ENCODE measurements around the gene RASL10A. TPM values are rescaled to one million over a fixed set of nuclear protein-coding genes. Genes with fewer than 3 reads are reported as not detected.

The RASL10A gene
- total and polyA plus RNA-seq, 9 of the 15 experiments (the other 6 are each of a cell fraction or from before 2014, with no cell fraction given): 0.17 to 1.2 (median 0.45) TPM; not detected in 3

- TF ChIP-seq KDM5B (IDR thresholded peaks at IDR 0.05; ENCODE audit: insufficient replicate concordance, low read depth, low read length) (no peak), ZNF507 (tag; conservative IDR thresholded peaks at IDR 0.05) (no peak), FIP1L1 (IDR thresholded peaks at IDR 0.05; ENCODE audit: low read depth, low read length, poor library complexity, severe bottlenecking) (peak; percentile 63), MLLT1 (IDR thresholded peaks at IDR 0.05) (no peak), ZNF77 (CRISPR knock-in tag; IDR thresholded peaks at IDR 0.05) (no peak), BMI1 (IDR thresholded peaks at IDR 0.05; ENCODE audit: low read length) (no peak), ZSCAN32 (CRISPR knock-in tag; IDR thresholded peaks at IDR 0.05) (0 out of 2 replicates have a peak, but pooled peaks have one; percentile 20), L3MBTL2 (IDR thresholded peaks at IDR 0.05) (peak; percentile 98), SIN3A (IDR thresholded peaks at IDR 0.05; ENCODE audit: borderline replicate concordance in 2 of 2, control insufficient read depth in 1 of 2, low read depth in 2 of 2, low read length in 2 of 2) (0 out of 4 replicates have a peak, but pooled peaks of 1 of the 2 experiments have one; percentile 24)
Observed at GRCh38 chr22:29268511-29269229, 46.8 kb downstream of the RASL10A start (continued).

Measured in K562 (cell line).